Activated T-helper 1 cell treated with anti-CD3 and anti-CD28 coated beads, Interleukin-12 subunit alpha, Interleukin-12 subunit beta, Interleukin-2, Interleukin-4 antibody, amounts not matched to agents 30 ng/mL and 10 ng/mL and 1 ng/mL, durations not matched to agents 14 hours and 24 hours and 36 hours (primary cell): ENCODE data around the gene TNN. TPM values are rescaled to one million over a fixed set of nuclear protein-coding genes. Genes with fewer than 3 reads are reported as not detected.
"Not testable (repeated sequence)": the region's sequence is repeated elsewhere in the genome, so short reads cannot be mapped to it uniquely, and the experiment has no call there.

Experiments used
- DNase-seq: peaks from one replicate; pipeline ENCODE4 v3.0.0; 2021; ENCODE audit warnings: low spot score
- H3K27ac Mint-ChIP-seq: one replicate; pipeline ENCODE4 v1.8.0; 2021; ENCODE audit warnings: mild to moderate bottlenecking, mixed read lengths
- H3K27me3 Mint-ChIP-seq: one replicate; pipeline ENCODE4 v1.8.0; 2022; ENCODE audit warnings: mild to moderate bottlenecking, moderate library complexity, mixed read lengths; ENCODE audit not compliant: insufficient read depth
- H3K36me3 Mint-ChIP-seq: one replicate; pipeline ENCODE4 v1.8.0; 2021; ENCODE audit warnings: low read depth, mixed read lengths
- H3K4me1 Mint-ChIP-seq: one replicate; pipeline ENCODE4 v1.8.0; 2021; ENCODE audit warnings: low read depth, mixed read lengths
- H3K4me3 Mint-ChIP-seq: one replicate; pipeline ENCODE4 v1.8.0; 2021; ENCODE audit warnings: mild to moderate bottlenecking, moderate library complexity, mixed read lengths
- H3K9me3 Mint-ChIP-seq: one replicate; pipeline ENCODE4 v1.8.0; 2021; ENCODE audit warnings: mixed read lengths
- intact Hi-C: fragments of 100-400 bp; cut with micrococcal nuclease; formaldehyde crosslinking; loops from one replicate; pipeline ENCODE4 v1.15.1; 2024
- total RNA-seq: library from RNA; stranded (reverse); gene quantifications from 2 replicates; pipeline ENCODE4 v1.2.3, GENCODE V29; 2022

Gene TNN
- total RNA-seq, 1 donor from 2014 or later = not detected

DNA sequence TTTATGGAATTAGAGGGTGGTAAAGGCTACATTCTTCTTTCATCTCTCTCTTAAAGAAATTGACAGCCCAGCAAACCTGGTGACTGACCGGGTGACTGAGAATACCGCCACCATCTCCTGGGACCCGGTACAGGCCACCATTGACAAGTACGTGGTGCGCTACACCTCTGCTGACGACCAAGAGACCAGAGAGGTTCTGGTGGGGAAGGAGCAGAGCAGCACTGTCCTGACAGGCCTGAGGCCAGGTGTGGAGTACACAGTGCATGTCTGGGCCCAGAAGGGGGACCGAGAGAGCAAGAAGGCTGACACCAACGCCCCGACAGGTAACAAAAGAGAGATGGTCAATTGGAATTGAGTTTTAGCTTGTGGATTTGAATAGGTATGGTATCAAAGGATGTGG, 29.7 kb downstream of the TNN start:
- Mint-ChIP-seq H3K27ac (no peak overlapping the region), H3K27me3 (peaks cover 4% of the 10 kb centered on the region), H3K4me1 (no peaks in the 10 kb centered on the region), H3K9me3 (no peaks in the 10 kb centered on the region), H3K36me3 (no peaks in the 10 kb centered on the region), H3K4me3 (no peak overlapping the region)
- intact Hi-C loops = no loop called here
- DNase-seq = no peak

DNA sequence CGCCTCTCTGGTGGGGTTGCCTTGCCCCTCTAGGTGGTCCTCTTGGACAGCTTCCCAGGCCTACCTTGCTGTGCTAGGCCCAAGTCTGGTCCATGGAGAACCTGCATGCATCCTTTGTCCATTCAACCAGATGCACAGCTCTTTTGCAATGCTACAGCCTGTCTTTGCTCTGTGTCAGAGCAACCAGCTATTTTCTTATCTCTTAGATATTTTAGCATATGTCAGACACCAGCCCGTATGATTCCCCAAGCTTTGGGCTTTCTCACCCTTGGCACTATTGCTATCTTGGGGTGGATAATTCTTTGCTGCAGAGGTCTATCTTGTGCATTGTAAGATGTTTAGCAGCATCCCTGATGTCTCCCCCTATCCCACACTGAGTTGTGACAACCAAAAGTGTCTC, 32.3 kb downstream of the TNN start:
- no peak for DNase-seq
- no peak overlapping the region for H3K27ac Mint-ChIP-seq

DNA sequence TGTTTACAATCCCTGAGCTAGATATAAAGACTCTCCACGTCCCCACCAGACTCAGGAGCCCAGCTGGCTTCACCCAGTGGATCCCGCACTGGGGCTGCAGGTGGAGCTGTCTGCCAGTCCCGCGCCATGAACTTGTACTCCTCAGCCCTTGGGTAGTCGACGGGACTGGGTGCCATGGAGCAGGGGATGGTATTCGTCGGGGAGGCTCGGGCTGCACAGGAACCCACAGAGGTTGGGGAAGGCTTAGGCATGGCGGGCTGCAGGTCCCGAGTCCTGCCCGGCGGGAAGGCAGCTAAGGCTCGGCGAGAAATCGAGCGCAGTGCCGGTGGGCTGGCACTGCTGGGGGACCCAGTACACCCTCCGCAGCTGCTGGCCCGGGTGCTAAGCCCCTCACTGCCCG, 34.5 kb downstream of the TNN start:
- H3K4me1 Mint-ChIP-seq, H3K27me3 Mint-ChIP-seq, H3K4me3 Mint-ChIP-seq, H3K36me3 Mint-ChIP-seq, H3K9me3 Mint-ChIP-seq, intact Hi-C loops, H3K27ac Mint-ChIP-seq, DNase-seq: not testable (repeated sequence)

More for the DNA sequence above, 32.3 kb downstream of the TNN start:
- H3K36me3 Mint-ChIP-seq = no peaks in the 10 kb centered on the region
- intact Hi-C loops = no loop called here
- H3K4me3 Mint-ChIP-seq = no peak overlapping the region
- peaks cover 4% of the 10 kb centered on the region for H3K27me3 Mint-ChIP-seq
- H3K4me1 Mint-ChIP-seq = no peaks in the 10 kb centered on the region
- H3K9me3 Mint-ChIP-seq = no peaks in the 10 kb centered on the region

DNA sequence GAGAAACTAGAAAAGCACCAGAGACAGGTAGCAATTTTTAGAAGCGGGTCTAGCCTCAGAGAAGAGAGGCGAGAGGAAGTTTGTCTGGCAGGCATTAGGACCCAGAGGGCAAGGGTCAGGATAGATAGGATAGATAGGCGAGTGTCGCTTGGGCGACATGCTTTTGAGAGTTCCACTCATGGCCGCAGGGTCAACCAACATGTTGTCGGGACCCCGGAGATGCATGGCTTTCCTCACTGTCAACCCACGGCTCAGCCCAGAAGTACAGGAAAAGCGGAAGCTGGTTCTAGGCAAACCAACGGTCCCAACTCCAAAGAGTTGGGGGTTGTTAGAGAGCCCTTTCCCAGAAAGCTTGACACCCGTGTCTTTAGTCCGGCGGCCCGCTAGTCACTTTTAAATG, 38.9 kb downstream of the TNN start:
- H3K27ac Mint-ChIP-seq, DNase-seq, H3K4me1 Mint-ChIP-seq, intact Hi-C loops, H3K27me3 Mint-ChIP-seq, H3K9me3 Mint-ChIP-seq, H3K36me3 Mint-ChIP-seq, H3K4me3 Mint-ChIP-seq: not testable (repeated sequence)

GRCh38 chr1:175108331-175108820, 40.7 kb downstream of the TNN start:
- H3K4me1 Mint-ChIP-seq, H3K4me3 Mint-ChIP-seq, H3K27me3 Mint-ChIP-seq, H3K36me3 Mint-ChIP-seq, H3K27ac Mint-ChIP-seq, intact Hi-C loops, DNase-seq, H3K9me3 Mint-ChIP-seq: not testable (repeated sequence)

- no peaks in the 10 kb centered on the region for H3K4me1 Mint-ChIP-seq
- H3K4me3 Mint-ChIP-seq = no peak overlapping the region
- peaks cover 4% of the 10 kb centered on the region for H3K9me3 Mint-ChIP-seq
- no peaks in the 10 kb centered on the region for H3K36me3 Mint-ChIP-seq
- no peak overlapping the region for H3K27ac Mint-ChIP-seq
- DNase-seq = no peak
- H3K27me3 Mint-ChIP-seq = peaks cover 3% of the 10 kb centered on the region
- intact Hi-C loops = no loop called here
Measured at GRCh38 chr1:175114996-175115395, 47.4 kb downstream of the TNN start.

DNA sequence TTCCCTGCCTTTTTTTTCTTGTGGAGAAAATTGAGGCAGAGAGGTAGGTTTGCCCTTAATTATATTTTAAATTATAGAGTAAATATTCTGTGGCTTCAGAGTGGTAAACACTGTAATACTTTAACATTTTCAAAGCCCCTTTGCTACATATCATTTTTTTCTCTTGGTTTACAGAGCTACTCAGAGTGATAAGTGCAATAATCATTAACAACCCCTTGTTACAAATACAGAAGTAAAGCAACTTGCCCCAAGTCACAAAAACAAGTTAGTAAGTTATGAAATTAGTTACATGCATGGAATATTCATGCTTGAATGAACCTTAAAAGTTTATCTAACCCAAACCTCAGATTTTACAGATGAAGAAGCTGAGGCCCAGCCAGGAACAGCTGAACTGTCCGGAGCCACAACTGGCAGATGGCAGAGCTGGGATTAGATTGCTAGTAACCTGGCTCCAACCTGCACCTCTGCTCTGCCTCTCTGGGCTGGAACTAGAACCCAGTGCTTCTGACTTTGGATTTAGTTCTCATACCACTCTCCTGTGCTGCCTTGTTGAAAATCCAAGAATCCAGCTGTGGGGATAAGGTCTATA, 48.7 kb downstream of the TNN start:
- H3K36me3 Mint-ChIP-seq = no peaks in the 10 kb centered on the region
- no peaks in the 10 kb centered on the region for H3K4me1 Mint-ChIP-seq
- H3K9me3 Mint-ChIP-seq = peaks cover 4% of the 10 kb centered on the region
- intact Hi-C loops = no loop called here
- H3K27ac Mint-ChIP-seq = no peak overlapping the region
- H3K27me3 Mint-ChIP-seq = peaks cover 3% of the 10 kb centered on the region
- no peak overlapping the region for H3K4me3 Mint-ChIP-seq
- no peak for DNase-seq

DNA sequence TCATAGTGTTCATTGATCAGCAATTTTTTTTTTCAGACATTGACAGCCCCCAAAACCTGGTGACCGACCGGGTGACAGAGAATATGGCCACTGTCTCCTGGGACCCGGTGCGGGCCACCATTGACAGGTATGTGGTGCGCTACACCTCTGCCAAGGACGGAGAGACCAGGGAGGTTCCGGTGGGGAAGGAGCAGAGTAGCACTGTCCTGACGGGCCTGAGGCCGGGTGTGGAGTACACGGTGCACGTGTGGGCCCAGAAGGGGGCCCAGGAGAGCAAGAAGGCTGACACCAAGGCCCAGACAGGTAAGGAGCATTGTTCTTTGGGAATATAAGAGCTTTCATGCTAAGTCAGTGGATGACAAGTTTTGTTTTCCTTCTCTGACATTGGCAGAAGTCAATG, 49.3 kb downstream of the TNN start:
- Mint-ChIP-seq H3K36me3 (no peaks in the 10 kb centered on the region), H3K4me1 (no peaks in the 10 kb centered on the region), H3K27me3 (peaks cover 3% of the 10 kb centered on the region)

DNA sequence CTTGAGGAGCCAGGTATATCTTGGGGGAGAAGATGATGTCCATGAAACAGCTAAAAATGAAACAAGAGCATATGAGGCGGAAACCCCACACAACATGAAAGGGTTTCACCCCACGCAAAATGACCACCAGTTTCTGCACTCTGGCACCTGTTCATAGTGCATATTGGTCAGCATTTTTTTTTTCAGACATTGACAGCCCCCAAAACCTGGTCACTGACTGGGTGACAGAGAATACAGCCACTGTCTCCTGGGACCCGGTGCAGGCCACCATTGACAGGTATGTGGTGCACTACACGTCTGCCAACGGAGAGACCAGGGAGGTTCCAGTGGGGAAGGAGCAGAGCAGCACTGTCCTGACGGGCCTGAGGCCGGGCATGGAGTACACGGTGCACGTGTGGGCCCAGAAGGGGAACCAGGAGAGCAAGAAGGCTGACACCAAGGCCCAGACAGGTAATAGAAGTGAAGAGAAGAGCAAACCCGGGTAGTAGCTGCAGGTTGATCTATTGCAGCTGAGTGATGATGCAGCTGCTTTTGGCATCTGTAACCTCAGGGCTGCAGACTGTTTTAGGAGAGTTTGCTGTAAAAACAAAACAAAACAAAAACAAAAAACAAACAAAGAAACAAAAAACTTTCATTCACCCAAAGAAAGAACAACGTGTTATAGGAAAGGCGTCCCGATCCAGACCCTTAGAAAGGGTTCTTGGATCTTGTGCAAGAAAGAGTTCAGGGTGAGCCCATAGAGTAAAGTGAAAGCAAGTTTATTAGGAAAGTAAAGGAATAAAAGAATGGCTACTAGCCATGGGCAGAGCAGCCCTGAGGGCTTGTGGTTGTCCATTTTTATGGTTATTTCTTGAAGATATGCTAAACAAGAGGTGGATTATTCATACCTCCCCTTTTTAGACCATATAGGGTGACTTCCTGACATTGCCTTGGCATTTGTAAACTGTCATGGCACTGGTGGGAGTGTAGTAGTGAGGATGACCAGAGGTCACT, 51.0 kb downstream of the TNN start:
- H3K4me1 Mint-ChIP-seq = no peaks in the 10 kb centered on the region
- no peaks in the 10 kb centered on the region for H3K36me3 Mint-ChIP-seq
- H3K27ac Mint-ChIP-seq = no peak overlapping the region
- peaks cover 1% of the 10 kb centered on the region for H3K9me3 Mint-ChIP-seq
- no peak overlapping the region for H3K4me3 Mint-ChIP-seq
- no peak for DNase-seq
- intact Hi-C loops = no loop called here
- no peaks in the 10 kb centered on the region for H3K27me3 Mint-ChIP-seq

More for the DNA sequence above, 49.3 kb downstream of the TNN start:
- Mint-ChIP-seq H3K9me3 (peaks cover 4% of the 10 kb centered on the region), H3K27ac (no peak overlapping the region), H3K4me3 (no peak overlapping the region)
- intact Hi-C loops = no loop called here
- no peak for DNase-seq

- Mint-ChIP-seq H3K9me3 (no peaks in the 10 kb centered on the region), H3K36me3 (no peaks in the 10 kb centered on the region), H3K27ac (no peak overlapping the region), H3K4me1 (no peaks in the 10 kb centered on the region), H3K27me3 (peaks cover 3% of the 10 kb centered on the region), H3K4me3 (no peak overlapping the region)
- DNase-seq = no peak
- intact Hi-C loops = no loop called here
Measured at GRCh38 chr1:175120511-175120910, 52.9 kb downstream of the TNN start.

GRCh38 chr1:175124861-175125260, 57.2 kb downstream of the TNN start:
- Mint-ChIP-seq H3K27ac (no peak overlapping the region), H3K36me3 (no peaks in the 10 kb centered on the region), H3K27me3 (peaks cover 3% of the 10 kb centered on the region), H3K4me1 (no peaks in the 10 kb centered on the region), H3K4me3 (no peak overlapping the region), H3K9me3 (no peaks in the 10 kb centered on the region)
- intact Hi-C loops = loop anchor here (1.0 kb wide), 1 partner anchor 96 kb away; no protein-coding TSS in a partner anchor
- DNase-seq = no peak

DNA sequence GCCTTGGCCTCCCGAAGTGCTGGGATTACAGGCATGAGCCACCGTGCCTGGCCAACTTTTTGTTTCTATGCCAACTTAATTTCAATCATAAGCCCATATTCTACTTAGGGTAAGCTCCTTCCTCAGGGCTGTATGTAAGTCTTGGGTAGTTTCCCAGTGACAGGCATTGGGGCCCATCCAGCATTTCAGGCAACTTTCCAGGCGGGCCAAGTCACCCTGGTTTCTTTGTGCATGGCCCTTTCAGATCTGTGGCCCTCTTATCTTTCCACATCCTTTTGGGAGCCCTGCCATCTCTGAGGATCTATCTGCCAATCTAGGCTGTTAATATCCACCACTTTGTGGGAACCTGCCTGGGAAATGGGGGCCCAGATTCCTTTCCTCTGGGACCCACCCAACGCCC, 58.7 kb downstream of the TNN start:
- Mint-ChIP-seq H3K27me3 (peaks cover 3% of the 10 kb centered on the region), H3K9me3 (no peaks in the 10 kb centered on the region), H3K4me3 (no peak overlapping the region), H3K36me3 (no peaks in the 10 kb centered on the region), H3K27ac (no peak overlapping the region), H3K4me1 (no peaks in the 10 kb centered on the region)
- intact Hi-C loops = no loop called here
- no peak for DNase-seq

- no peak for DNase-seq
- H3K36me3 Mint-ChIP-seq = no peaks in the 10 kb centered on the region
- H3K27me3 Mint-ChIP-seq = peaks cover 6% of the 10 kb centered on the region
- no peak overlapping the region for H3K27ac Mint-ChIP-seq
- no peak overlapping the region for H3K4me3 Mint-ChIP-seq
- no peaks in the 10 kb centered on the region for H3K4me1 Mint-ChIP-seq
- no peaks in the 10 kb centered on the region for H3K9me3 Mint-ChIP-seq
- intact Hi-C loops = no loop called here
Measured at GRCh38 chr1:175127565-175127964, 59.9 kb downstream of the TNN start.
